Measurements from ENCODE around the gene SH3PXD2A.
A peak's percentile ranks its signal among the peaks of the same experiment; 100 is the strongest.
"Not testable (repeated sequence)": the region's sequence is repeated elsewhere in the genome, so short reads cannot be mapped to it uniquely, and the experiment has no call there.

SH3PXD2A gene

DNA sequence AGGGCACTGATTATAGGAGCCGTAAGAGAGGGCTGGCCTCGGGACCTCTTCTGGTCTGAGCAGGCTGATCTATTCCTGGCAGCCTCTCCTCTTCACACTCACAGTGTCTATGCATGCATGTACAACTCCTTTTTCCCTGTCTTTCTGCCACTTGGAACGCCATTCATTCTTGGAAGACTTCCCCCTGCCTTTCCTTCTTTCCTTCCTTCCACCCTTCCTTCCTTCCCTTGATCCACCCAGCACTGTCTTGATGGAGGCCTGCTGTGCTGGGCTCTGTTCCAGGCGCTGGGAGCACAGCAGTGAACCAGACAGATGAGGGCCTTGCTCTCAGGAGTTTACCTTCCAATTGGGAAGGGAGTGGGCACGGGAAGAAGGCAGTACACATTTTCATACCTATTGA is 114.8 kb downstream of the SH3PXD2A start:
- H3K27ac Mint-ChIP-seq: peak overlapping the region; percentile 55
- no peaks in the 10 kb centered on the region for H3K36me3 Mint-ChIP-seq
- no peak for ATAC-seq
- H3K4me1 Mint-ChIP-seq: peaks cover 9% of the 10 kb centered on the region
- H3K4me3 Mint-ChIP-seq: no peak overlapping the region
- DNase-seq (ENCODE audit: low spot score in 2 of 2): no peak
- no peaks in the 10 kb centered on the region for H3K9me3 Mint-ChIP-seq

DNA sequence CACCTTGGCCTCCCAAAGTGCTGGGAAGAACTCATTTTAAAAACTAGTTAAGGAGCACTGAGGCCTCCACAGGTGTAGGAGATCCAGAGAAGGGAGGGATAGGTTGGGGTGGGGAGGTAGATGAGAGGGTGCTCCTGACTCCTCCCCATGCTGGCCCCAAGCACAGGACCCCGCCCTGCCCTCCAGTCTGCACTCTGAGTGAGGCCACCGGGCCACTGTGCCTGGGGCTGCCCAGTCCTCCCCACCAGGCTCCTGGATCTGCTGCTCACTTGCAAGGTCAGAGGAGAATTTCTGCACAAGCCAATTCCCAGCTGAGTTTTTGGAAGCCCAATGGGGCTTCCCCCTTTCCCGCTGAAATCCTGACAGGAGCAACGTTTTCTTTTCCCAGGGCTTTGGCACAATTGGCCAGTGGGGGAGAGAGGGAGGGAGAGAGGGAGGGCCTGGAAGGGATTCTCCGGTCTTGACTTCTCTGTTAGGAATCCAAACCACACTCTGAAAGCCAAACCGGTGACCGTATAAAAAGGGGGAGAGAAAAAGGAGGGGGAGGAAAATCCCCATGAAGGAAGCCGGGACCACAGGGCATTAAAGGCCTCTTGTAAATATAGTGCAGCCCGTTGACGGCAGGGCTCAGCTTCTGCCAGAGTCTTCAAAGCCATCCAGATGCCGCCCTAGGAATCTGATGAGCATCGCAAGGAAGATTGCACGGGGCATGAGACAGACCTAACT is 116.2 kb downstream of the SH3PXD2A start:
- H3K9me3 Mint-ChIP-seq: no peaks in the 10 kb centered on the region
- ATAC-seq: no peak
- no peak overlapping the region for H3K27ac Mint-ChIP-seq
- peaks cover 6% of the 10 kb centered on the region for H3K4me1 Mint-ChIP-seq
- no peak for DNase-seq (ENCODE audit: low spot score in 2 of 2)
- no peaks in the 10 kb centered on the region for H3K36me3 Mint-ChIP-seq
- H3K4me3 Mint-ChIP-seq: no peak overlapping the region

DNA sequence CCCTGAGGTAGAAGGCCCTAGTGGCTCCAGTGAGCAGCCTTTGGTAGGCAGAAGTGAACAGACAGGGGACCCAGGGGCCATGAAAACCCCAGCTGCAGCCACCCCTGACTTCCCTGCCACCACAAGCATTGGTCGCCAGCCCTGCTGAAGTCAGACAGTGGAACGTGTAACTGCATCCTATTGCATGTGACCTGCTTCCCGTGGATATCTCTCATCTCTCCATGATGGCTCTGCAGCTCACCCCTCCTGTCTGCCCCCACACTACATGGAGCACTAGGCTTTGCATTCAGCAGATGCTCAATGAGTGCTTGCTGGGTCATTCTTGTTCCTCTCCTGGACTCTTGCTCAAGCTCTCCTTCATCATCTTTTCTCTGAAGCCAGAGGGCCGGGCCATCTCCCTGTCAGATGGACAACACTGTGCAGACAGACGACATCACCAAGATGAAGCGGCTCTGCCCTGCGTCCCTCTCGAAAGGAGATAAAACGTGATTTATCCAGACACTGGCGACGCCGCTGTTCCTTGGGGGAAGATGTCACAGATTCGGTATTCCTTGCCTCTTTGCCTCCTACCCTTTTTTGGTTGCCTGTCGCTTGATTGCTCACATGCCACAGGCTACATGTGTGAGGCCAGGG is 117.5 kb downstream of the SH3PXD2A start:
- DNase-seq (ENCODE audit: low spot score in 2 of 2): no peak
- Mint-ChIP-seq H3K4me3 (no peak overlapping the region), H3K9me3 (no peaks in the 10 kb centered on the region), H3K27ac (no peak overlapping the region), H3K36me3 (no peaks in the 10 kb centered on the region), H3K4me1 (peaks cover 6% of the 10 kb centered on the region)
- no peak for ATAC-seq

DNA sequence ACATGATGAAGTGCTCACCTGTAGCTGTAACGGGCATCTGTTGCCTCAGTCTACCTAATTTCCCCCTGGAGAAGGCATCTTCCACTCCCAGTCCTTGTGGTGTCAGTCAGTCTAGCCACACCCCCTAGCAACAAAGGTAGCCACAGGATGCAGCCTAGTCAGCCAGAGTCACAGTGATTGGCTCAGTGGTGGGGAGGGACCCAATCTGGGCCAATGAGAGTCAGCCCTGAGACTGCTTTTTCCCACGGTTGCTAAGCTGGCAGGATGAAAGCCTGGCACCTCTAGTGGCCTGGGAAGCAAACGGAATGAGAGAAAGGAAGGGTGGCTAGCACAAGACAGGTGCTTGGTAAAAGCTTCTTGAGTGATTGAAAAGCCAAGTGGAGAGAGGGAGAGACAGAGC is 118.6 kb downstream of the SH3PXD2A start:
- no peaks in the 10 kb centered on the region for H3K9me3 Mint-ChIP-seq
- no peak overlapping the region for H3K4me3 Mint-ChIP-seq
- H3K4me1 Mint-ChIP-seq: no peaks in the 10 kb centered on the region
- ATAC-seq (peak; percentile 69), DNase-seq (ENCODE audit: low spot score in 2 of 2) (no peak)
- H3K27ac Mint-ChIP-seq: no peak overlapping the region
- H3K36me3 Mint-ChIP-seq: no peaks in the 10 kb centered on the region

DNA sequence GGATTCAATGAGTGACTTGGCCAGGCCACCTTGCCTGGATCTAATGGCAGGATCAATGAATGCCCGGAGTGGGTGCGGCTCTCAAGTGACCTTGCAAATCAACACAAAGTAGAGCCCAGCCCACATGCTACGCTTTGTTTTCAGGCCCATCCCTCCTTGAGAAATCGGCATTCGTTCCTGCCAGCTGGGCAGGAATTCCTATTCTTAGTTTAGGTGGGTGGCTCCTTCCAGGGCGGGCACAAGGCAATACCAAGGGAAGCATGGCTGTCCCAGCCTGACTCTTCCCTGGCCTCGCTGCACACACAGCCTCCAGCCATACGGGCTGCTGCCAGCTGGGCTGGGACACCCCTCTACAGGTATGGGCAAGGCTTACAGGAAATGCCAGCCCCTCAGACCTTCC is 119.3 kb downstream of the SH3PXD2A start:
- DNase-seq (ENCODE audit: low spot score in 2 of 2) (no peak), ATAC-seq (no peak)
- Mint-ChIP-seq H3K27ac (no peak overlapping the region), H3K4me1 (no peaks in the 10 kb centered on the region), H3K4me3 (no peak overlapping the region), H3K36me3 (no peaks in the 10 kb centered on the region), H3K9me3 (no peaks in the 10 kb centered on the region)

DNA sequence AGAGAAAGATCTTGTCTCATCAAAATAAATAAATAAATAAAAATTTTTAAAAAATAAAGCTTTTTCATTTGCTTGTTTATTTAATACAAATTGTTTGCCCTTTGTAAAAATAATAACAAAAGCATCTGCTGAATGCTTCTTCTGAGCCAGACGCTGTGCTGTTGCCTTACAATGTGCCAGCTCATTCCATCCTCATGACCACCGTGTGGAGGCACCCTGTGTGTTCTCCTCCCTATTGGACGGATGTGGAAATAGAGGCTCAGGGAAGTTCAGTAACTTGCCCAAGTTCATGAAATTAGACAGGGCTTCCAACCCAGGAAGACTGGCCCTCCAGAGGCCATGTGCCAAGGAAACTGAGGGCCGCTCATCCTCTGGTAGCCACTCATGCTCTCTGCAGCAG is 120.6 kb downstream of the SH3PXD2A start:
- Mint-ChIP-seq H3K27ac (no peak overlapping the region), H3K36me3 (no peaks in the 10 kb centered on the region), H3K9me3 (no peaks in the 10 kb centered on the region), H3K4me1 (no peaks in the 10 kb centered on the region), H3K4me3 (no peak overlapping the region)
- DNase-seq (ENCODE audit: low spot score in 2 of 2) (no peak), ATAC-seq (no peak)

DNA sequence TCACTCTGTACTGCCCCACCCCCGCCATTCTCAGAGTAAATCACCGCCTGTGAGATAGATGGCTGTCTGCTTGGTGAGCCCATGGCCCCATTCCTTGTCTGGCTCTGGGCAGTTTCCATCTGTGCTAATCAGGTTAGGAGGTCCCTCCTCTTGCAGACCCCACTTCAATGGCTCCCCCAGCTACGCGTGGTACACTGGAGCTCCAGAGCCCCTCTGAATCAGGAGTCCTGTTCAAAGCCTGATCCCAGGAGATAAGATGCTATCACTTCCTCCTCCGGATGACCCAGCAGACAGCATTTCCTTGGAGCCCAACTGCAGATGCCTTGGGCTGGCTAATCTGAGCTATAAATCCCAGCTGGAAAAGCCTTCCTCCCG is 122.3 kb downstream of the SH3PXD2A start:
- ATAC-seq (no peak), DNase-seq (ENCODE audit: low spot score in 2 of 2) (no peak)

DNA sequence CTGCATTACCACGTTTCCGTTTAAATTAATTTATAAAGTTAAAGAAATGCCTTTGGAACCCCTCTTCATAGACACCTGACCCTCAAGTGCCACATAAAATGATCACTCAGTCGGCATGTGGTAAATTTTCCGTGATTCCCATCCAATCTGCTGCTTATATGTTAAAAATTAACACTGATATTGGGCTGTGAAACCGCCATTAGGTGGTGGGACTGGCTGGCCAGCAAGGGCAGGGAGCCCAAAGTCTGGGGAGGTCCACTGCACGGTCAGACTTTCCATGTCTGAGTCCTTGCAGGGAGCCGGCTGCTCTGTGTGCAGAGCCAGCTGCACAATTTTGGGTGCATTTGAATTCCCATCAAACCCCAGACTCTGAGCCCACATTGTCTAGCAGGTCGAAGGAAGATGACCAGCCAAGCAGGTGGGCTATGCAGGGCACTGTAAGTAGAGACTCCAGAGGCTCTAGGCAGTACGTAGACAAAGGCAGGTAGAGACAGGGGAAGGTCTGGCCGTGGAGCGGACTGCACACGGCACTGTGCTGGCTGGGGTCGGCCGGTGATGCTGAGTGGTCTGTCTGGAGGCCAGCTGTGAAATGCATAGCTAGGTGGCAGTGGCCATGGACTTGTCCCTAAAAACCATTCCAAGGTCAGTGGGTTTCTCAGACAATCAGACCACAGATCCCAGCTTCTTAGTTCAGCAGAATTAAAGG is 122.9 kb downstream of the SH3PXD2A start:
- ATAC-seq (no peak), DNase-seq (ENCODE audit: low spot score in 2 of 2) (no peak)
- no peak overlapping the region for H3K4me3 Mint-ChIP-seq
- no peaks in the 10 kb centered on the region for H3K9me3 Mint-ChIP-seq
- no peaks in the 10 kb centered on the region for H3K4me1 Mint-ChIP-seq
- H3K27ac Mint-ChIP-seq: no peak overlapping the region
- H3K36me3 Mint-ChIP-seq: no peaks in the 10 kb centered on the region

More for the DNA sequence above, 122.3 kb downstream of the SH3PXD2A start:
- Mint-ChIP-seq H3K4me1 (no peaks in the 10 kb centered on the region), H3K36me3 (no peaks in the 10 kb centered on the region), H3K9me3 (no peaks in the 10 kb centered on the region), H3K27ac (no peak overlapping the region), H3K4me3 (no peak overlapping the region)

DNA sequence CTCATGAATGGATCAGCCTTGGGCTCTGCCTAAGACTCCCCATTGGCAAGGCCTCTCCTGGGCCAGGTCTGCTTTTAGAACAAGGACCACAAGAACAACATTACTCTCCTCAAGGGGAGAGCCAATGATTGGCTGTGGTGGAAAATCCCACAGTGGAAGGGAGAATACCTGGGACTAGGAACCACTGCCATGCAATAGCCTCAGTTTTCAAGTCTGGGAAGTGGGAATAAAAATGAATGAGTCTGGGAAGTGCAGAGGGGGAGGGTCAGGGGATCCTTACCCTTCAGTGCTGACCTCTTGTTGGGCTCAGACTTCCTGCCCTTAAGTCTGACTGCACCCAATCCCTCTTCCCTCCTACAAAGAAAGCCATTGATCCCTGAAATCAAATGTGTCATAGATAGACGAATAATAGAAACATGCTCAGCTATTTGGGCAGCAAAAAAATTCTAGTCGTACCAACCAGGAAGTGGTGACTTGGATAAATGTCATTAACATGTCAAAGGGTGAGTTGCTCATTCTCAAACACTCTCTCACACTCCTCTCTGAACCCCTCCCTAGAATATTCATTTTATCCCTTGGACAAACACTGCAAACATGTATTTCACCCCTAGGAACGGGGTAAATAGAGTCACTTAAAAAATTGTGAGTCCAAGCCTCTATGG is 123.6 kb downstream of the SH3PXD2A start:
- Mint-ChIP-seq H3K4me1 (no peaks in the 10 kb centered on the region), H3K36me3 (no peaks in the 10 kb centered on the region), H3K27ac (no peak overlapping the region), H3K4me3 (no peak overlapping the region), H3K9me3 (no peaks in the 10 kb centered on the region)
- DNase-seq (ENCODE audit: low spot score in 2 of 2) (no peak), ATAC-seq (no peak)

DNA sequence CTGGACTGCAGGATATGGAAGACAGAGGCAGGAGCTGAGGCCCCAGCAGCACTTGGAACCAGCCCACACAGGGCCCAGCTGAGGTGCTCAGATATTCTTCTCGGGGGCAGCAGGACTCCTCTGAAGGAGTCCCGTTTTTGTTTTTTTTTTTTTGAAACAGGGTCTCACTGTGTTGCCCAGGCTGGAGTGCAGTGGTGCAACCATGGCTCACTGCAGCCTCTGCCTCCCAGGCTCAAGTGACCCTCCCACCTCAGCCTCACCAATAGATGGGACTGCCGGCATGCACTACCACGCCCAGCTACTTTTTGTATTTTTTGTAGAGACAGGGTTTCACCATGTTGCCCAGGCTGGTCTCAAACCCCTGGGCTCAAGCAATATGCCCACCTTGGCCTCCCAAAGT is 124.3 kb downstream of the SH3PXD2A start:
- not testable (repeated sequence) for H3K4me1 Mint-ChIP-seq; ATAC-seq; H3K9me3 Mint-ChIP-seq; DNase-seq (ENCODE audit: low spot score in 2 of 2); H3K36me3 Mint-ChIP-seq; H3K4me3 Mint-ChIP-seq
- H3K27ac Mint-ChIP-seq: peak overlapping the region; percentile 63

DNA sequence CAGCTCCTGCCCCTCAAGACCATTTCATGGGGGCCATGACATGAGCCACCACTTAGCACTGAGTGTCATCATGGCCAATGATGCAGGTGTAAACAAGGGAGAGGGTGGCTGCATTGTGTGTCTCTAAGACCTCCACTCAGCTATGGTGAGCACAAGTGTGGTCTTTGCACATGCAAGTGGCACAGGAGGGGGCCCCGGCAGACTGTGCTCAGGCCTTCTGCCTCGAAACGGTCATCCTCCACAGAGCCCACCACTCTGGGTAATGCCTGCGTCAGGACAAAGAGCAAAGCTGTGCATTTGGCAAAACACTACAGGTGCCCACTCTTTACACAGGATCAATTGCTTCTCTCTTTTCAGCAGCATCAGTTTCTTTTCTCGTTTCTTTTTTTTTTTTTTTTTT is 125.5 kb downstream of the SH3PXD2A start:
- no peak for ATAC-seq

DNA sequence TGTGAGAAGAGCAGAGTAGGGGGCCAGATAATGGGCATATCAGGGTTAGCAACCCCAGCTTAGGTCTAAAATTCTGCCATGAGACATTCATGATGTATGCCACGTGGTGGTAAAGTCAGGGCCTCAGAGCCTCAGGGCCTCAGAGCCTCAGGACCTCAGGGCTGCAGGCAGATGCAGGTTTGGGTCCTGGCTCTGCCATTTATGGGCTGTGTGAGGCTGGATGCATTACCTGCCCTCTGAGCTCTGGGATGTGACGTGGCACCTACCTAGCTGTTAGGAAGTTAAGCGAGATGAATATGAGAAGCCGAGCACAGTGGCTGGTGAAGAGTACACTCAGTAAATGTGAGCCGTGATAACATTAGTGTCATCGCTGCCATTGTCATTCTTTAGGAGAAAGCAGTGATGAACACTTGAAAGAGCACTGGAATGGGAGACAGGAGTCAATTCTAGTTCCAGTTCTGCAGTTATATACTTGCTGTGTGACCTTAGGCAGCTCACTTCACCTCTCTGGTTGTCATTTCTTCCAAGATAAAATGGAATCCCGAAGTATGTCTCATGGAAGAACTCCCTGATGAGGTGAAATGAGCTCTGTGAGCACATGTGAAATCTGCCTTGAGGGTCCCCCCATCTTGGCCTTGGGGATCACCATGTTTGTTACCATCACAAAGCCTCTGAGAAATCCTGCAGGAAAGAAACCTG is 127.2 kb downstream of the SH3PXD2A start:
- Mint-ChIP-seq H3K36me3 (no peaks in the 10 kb centered on the region), H3K27ac (no peak overlapping the region), H3K9me3 (no peaks in the 10 kb centered on the region), H3K4me1 (no peaks in the 10 kb centered on the region), H3K4me3 (no peak overlapping the region)
- no peak for ATAC-seq
- no peak for DNase-seq (ENCODE audit: low spot score in 2 of 2)

More for the DNA sequence above, 125.5 kb downstream of the SH3PXD2A start:
- Mint-ChIP-seq H3K4me3 (no peak overlapping the region), H3K36me3 (no peaks in the 10 kb centered on the region), H3K27ac (peak overlapping the region; percentile 56), H3K4me1 (no peaks in the 10 kb centered on the region), H3K9me3 (no peaks in the 10 kb centered on the region)
- DNase-seq (ENCODE audit: low spot score in 2 of 2): no peak

DNA sequence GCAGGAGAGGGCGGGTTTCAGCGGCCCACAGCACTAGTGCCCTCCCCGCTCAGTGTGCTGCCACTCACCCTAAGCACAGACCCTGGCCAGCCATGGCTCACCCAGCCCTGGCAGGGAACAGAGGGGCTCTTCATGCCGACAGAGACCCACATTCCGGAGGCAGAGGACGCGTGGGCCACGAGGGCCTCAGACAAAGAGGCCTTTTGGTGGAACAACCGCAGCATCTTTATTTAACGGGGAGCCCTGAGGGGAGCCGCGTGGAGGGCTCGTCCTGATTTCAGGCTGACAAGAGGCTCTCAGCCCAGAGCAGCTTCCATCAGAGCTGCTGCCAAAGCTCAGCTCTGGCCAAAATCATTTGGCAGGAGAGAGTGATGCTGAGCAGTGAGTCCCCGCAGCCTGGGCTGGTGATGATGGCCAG is 127.8 kb downstream of the SH3PXD2A start:
- Mint-ChIP-seq H3K4me3 (no peak overlapping the region), H3K36me3 (no peaks in the 10 kb centered on the region), H3K4me1 (no peaks in the 10 kb centered on the region), H3K27ac (no peak overlapping the region), H3K9me3 (no peaks in the 10 kb centered on the region)
- DNase-seq (ENCODE audit: low spot score in 2 of 2) (no peak), ATAC-seq (no peak)

DNA sequence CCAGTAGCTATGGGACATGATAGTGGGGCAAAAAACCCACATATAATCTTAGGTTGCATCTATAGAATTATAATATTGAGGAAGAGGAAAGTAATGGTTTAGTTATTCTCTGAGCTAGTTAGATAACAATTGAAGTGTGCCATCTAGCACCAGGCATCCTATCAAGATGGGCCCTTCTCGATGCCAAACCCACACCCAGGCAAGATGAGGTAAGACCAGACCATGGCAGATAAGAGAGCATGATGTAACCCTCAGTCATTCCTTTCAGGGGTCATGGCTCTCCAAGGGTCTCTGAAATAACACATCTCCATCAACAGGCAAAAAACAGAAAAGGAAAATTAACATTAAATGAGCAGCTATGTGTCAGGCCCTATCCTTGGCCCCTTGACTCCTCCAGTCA is 128.7 kb downstream of the SH3PXD2A start:
- no peak for DNase-seq (ENCODE audit: low spot score in 2 of 2)
- H3K27ac Mint-ChIP-seq: peak overlapping the region; percentile 26
- H3K4me3 Mint-ChIP-seq: no peak overlapping the region
- H3K9me3 Mint-ChIP-seq: no peaks in the 10 kb centered on the region
- no peaks in the 10 kb centered on the region for H3K4me1 Mint-ChIP-seq
- ATAC-seq: no peak
- no peaks in the 10 kb centered on the region for H3K36me3 Mint-ChIP-seq

DNA sequence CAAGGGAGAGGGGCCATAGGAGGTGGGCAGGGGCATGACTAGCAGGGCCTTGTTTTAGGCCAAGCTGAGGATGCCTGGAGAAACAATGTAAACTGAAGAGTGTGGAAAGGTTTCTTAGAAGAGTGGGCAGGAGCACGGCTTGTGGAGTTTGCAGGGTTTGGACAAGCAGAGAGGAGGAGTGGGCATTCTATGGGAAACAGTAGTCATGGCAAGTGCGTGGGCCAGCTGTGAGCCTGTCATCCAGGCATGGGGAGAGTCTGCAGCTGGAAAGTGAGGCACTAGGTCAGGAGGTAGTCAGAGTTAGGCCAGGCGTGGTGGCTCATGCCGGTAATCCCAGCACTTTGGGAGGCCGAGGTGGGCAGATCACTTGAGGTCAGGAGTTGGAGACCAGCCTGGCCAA is 130.1 kb downstream of the SH3PXD2A start:
- ATAC-seq (no peak), DNase-seq (ENCODE audit: low spot score in 2 of 2) (no peak)
- H3K4me3 Mint-ChIP-seq: no peak overlapping the region
- no peaks in the 10 kb centered on the region for H3K9me3 Mint-ChIP-seq
- H3K36me3 Mint-ChIP-seq: no peaks in the 10 kb centered on the region
- H3K4me1 Mint-ChIP-seq: no peaks in the 10 kb centered on the region
- no peak overlapping the region for H3K27ac Mint-ChIP-seq
